ENCODE measurements around the gene MGST3. TPM values are rescaled to one million over a fixed set of nuclear protein-coding genes. Genes with fewer than 3 reads are reported as not detected.

Gene MGST3
- total and polyA plus RNA-seq, 2 of the 13 experiments (the other 11 are each of a cell fraction or from before 2014, with no cell fraction given), result 59.7 to 61.2 TPM

GRCh38 chr1:165630629-165631341 lies at the start of gene MGST3 (continued):
- TF ChIP-seq THAP9 (CRISPR knock-in tag; IDR thresholded peaks at IDR 0.05; ENCODE audit: borderline replicate concordance) (peak; percentile 28; the same call in 1 of the 2 replicates), ZNF329 (CRISPR knock-in tag; IDR thresholded peaks at IDR 0.05; ENCODE audit: low read depth) (peak; percentile 38; the same call in 1 of the 2 replicates), ZNF407 (CRISPR knock-in tag; IDR thresholded peaks at IDR 0.05; ENCODE audit: not compliant biosample characterization) (no peak), NFKB2 (CRISPR knock-in tag; IDR thresholded peaks at IDR 0.05; ENCODE audit: borderline replicate concordance) (peak; percentile 80; the same call in 1 of the 2 replicates), ZEB1 (IDR thresholded peaks at IDR 0.05; ENCODE audit: insufficient replicate concordance, low read depth) (peak; percentile 93), EED (CRISPR knock-in tag; IDR thresholded peaks at IDR 0.05) (0 out of 2 replicates have a peak, but pooled peaks have one; percentile 34), KLF9 (CRISPR knock-in tag; IDR thresholded peaks at IDR 0.05; ENCODE audit: low read depth) (no peak), HOXA9 (CRISPR knock-in tag; IDR thresholded peaks at IDR 0.05; ENCODE audit: borderline replicate concordance) (peak; percentile 58; the same call in 1 of the 2 replicates), ZNF580 (CRISPR knock-in tag; IDR thresholded peaks at IDR 0.05; ENCODE audit: borderline replicate concordance, low read depth) (peak; percentile 82), ZNF232 (CRISPR knock-in tag; IDR thresholded peaks at IDR 0.05; ENCODE audit: borderline replicate concordance) (peak; percentile 83), ETV6 (CRISPR knock-in tag; conservative IDR thresholded peaks at IDR 0.05) (peak; percentile 63; the same call in 1 of the 2 replicates), GATAD2A (CRISPR knock-in tag; IDR thresholded peaks at IDR 0.05) (peak; percentile 36; the same call in 1 of the 2 replicates), NKX3-1 (CRISPR knock-in tag; IDR thresholded peaks at IDR 0.05) (peak; percentile 42), NR2C2 (CRISPR knock-in tag; IDR thresholded peaks at IDR 0.05; ENCODE audit: borderline replicate concordance) (peak; percentile 36; the same call in 1 of the 2 replicates), RBM39 (IDR thresholded peaks at IDR 0.05; ENCODE audit: low read depth, low read length, poor library complexity, severe bottlenecking) (no peak), ZBTB8A (CRISPR knock-in tag; IDR thresholded peaks at IDR 0.05; ENCODE audit: borderline replicate concordance, low read depth) (peak; percentile 7; the same call in 1 of the 2 replicates), ZNF775 (CRISPR knock-in tag; IDR thresholded peaks at IDR 0.05; ENCODE audit: borderline replicate concordance) (no peak)
